Bone marrow (tissue), 2 donors: ENCODE measurements around the gene SLX4IP.
A peak's percentile ranks its signal among the peaks of the same experiment; 100 is the strongest.

Experiments used
- DNase-seq, 2 donors: peaks; one replicate each; lab custom pipeline; 2025; lab: John Stamatoyannopoulos, UW

SLX4IP gene

DNA sequence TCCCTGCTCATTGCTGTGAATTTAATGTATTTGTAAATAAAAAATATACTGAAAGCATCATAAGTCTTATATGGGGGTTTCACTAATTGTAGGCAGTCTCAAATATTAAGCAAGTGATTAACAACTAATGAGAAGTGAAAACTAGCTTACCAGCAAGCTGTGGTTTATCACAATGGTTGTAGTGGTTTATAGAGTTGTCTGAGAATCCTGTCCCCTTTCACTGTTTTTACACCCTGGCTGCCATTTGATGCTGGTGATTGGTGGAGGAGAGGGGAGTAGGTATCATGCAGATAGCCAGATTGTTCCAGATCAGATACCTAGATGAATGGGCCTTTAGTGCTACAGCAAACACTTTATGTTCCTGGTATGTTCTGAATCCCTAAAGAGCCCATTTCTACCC, 7.1 kb upstream of the SLX4IP start:
- DNase-seq: no peak

DNA sequence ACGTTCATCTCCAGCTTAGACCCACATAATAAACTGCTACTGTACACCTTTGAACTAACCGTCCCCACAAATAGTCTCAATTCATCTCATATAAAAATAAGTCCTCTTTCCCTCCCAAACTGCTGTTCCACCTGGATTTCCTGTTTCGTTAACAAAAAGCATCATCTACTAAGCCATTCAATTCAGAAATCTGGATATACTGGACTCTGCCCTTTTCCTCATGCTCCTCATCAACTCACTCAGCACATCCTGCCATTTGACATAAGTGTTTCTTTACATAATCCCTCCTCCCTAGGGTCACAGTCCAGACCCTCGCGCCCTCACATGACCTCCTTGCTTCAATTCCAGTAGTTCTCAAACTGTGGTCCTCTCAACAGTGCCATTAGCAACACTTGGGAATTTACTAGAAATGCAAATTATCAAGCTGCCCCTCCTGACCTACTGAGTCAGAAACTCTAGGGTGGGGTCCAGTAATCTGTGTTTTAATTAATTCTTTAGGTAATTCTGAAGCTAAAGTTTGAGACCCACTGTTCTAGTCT, 5.6 kb upstream of the SLX4IP start:
- DNase-seq: no peak

DNA sequence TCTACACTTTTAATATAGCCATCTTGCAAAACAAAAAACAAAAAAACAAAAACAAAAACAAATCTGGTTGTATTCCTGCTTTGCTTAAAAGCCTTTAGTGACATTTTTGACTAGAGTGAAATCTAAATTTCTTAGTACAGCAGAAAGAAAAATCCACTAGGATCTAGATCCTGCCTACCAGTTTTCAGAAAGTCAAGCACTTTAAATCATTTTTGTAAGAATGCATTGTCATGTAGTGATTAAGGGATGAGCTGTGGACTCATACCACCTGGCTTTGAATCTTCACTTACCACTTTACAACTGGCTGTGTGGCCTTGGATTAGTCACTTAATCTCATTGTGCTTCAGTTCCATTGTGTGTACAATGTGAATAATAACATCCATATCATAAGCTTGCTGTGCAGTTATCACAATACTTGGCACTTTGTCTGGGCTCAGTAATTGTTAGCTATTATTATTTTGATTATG, 5.1 kb upstream of the SLX4IP start:
- no peak for DNase-seq

- no peak for DNase-seq
Measured at GRCh38 chr20:10430704-10431103, 4.4 kb upstream of the SLX4IP start.

DNA sequence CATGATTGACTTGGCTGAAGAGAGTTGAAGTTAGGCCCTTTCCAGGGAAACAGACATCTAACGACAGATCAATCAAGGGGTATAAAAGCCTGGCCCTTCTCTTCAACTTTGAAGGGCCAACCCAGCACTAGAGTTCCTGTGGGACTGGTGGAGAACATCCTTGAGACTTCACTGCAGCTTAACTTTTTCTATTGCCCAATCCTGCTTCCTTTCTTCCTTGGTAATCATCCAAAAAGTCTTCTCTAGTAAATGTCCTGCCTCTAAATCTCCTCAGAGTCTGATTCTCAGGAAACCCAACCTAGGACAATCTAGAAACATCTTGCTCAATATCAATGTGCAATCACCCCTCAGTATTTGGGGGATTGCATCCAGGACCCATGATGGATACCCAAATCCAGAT, 3.0 kb upstream of the SLX4IP start:
- no peak for DNase-seq

DNA sequence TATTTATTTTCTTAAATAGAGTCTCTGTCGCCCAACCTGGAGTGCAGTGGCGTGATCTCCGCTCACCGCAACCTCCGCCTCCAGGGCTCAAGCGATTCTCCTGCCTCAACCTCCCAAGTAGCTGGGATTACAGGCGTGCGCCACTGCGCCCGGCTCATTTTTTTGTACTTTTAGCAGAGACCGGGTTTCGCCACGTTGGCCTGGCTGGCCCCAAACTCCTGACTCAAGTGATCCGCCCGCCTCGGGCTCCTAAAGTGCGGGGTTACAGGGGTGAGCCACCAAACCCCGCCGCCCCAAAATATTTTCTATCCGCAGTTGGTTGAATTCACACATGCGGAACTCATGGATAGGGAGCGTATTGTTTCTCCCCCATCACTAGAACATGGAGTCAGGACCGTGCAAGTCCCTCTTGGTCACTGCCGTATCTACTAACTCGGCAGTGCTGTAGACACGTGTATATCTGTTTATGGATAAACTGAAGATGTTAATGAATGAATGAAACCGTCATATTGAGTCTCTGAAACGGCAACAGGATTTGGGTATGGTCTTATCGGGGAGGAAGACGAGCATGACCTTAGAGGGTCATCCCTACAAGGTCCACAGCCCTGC, 2.0 kb upstream of the SLX4IP start:
- DNase-seq: no peak

DNA sequence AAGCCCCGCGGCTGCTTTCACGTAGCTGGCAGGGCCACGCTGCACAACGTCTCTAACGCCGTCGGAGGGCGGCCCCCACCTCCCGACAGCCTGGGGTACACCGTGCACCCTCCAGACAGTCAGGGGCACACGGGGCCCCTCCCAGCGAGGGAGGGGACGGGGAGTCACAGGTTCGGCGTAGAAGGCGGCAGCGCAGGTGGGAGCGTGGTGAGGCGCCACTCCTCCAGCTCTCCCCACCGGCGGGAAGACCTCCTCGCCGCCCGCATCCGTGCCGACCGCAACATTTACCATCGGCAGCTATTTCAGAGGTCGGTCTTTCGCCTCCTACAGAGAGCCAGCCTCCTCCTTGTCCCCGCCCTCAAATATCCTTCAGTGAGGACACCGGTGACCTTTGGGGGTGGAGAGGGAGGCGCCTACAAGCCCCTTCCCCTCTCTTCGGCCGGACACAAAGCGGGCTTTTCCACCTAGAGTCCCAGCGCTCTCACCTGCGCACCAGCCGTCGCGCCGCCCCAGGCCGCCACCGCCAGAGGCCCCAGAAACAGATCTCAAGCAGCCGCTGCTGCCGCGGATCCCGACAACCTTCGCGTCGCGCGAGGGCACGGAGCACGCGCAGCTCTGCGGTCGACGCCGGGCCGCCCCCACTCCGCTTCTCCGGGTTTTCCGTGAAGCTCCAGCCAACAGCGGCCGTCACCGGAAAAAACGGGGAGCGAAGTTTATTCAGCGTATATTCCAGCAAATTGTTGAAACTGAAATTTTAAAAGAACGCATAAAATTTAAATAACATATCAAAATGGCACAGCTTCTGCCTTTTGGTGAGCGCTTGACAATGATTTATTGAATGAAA, 1.3 kb upstream of the SLX4IP start, which contains the start of gene MKKS:
TSS of gene MKKS (minus strand) at position 600 of the 844 bp plus-strand sequence. CDS start 20,708 bp downstream, outside the sequence.
- peak; percentile 71 to 87 for DNase-seq

DNA sequence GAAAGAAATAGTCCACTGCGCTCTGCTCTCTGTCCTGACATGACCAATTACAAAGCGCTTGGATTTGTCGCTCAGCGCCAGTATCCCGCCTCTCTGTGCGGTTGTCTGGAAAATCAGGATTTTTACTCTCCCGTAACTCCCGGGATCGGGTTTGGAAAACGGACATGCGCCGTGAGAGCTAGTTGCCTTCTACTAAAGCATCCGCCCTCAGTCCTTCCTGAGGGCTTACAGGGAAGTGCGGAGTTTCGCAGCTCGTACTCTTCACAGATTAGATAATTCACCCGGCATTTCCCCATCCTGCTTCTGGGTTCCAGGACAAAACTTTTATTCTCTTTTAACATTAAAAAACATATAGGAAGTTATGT, 656 bp upstream of the SLX4IP start:
- peak; percentile 53 to 93 for DNase-seq

GRCh38 chr20:10436053-10436699, 1.1 kb downstream of the SLX4IP start:
- no peak for DNase-seq

DNA sequence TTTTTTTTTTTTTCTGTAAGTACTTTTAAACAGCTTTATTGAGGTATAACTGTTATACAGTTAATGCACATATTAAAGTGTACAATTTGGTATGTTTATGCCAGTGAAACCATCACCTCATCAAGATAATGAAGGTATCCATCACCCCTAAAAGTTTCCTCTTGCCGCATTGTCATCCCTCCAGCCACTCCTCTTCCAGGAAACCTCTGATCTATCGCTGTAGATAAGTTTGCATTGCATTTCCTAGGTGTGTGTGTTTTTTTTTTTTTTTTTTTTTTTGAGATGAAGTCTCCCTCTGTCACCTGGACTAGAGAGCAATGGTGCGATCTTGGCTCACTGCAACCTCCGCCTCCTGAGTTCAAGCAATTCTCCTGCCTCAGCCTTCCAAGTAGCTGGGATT, 3.1 kb downstream of the SLX4IP start:
- DNase-seq: no peak

DNA sequence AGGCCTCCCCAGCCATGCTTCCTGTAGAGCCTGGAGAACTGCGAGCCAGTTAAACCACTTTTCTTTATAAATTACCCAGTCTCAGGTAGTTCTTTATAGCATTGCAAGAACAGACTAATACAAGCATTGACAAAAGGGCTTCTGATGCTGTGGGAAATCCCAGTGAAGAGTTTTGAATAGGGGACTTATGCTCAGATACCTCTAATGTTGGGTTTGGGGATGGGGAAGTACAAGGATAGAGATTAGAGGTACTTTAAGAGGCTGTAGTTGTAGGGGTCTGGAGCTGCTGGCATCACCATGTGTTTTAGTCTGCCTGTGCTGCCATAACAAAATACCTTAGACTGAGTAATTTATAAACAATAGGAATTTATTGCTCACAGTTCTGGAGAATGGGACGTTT, 8.8 kb downstream of the SLX4IP start:
- DNase-seq: no peak

DNA sequence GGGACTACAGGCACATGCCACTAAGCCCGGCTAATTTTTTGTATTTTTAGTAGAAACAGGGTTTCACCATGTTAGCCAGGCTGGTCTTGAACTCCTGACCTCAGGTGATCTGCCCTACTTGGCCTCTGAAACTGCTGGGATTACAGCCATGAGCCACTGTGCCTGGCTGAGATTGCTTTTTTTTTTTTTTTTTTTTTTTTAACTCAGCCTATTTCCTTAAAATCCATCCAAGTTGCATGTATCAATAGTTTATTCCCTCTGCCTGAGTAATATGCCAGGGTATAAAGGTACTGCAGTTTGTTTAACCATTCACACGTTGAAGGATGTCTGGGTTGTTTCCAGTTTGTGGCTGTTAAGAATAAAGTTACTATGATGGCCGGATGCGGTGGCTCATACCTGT, 10.7 kb downstream of the SLX4IP start:
- no peak for DNase-seq

GRCh38 chr20:10447028-10447427, 11.9 kb downstream of the SLX4IP start:
- peak in 1 of 2 donors; percentile 69 for DNase-seq

DNA sequence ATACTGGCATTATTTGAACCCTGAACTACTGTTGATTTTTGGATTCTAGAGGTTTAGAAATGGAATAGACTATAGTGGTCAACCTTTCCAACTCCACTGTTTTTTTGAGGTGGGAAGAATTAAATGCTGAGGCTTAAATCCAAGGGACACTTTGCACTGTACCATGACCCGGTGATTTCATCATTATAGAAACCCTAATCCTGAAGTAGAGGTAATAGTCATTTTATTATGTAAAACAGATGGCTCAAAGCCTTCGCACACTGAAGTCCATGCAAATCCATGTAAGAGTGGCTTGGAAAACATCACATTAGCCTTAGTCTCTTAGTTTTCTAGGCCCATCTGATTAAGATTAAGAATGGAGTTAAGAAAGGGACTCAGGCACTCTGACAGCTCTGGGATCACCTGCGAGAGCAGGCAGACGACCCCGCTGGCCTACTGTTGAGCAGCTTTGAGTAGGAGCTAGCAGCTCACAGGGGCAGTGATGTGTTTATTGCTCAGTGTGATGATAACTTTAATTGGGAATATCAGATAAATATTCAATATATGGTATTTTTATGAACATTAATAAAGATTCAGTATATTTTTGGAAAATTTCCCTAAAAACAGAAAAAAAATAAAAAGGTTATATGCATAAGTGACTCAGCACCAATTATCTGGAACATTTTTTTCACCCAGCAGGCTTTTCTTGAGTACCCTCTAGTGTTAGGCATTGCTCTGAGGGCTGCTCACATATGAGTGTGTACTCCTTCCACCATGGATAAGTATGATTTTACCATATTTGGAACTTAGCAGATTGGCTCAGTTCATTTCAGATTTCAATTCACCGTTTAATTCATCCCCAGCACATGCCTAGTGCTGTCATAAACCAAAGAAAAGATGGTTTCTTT, 13.4 kb downstream of the SLX4IP start:
- DNase-seq: no peak

DNA sequence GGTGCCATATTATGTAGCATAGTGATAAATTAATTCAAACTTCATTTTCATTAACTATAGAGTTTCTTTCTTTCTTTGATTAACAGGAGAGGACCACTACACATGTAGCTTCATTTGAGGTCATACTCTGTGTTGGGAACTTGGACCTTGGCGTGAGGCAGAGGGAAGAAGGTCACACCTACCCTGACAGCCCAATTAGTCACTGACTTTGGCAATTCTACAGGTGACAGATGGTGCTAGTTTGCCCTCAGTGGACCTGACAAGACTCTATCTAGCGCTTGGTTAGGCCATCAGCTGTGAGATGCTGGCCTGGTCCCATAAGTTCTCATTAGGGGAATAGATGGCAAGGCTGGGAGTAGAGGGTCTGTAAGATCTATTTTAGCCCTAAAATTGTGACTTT, 14.2 kb downstream of the SLX4IP start:
- DNase-seq: no peak

- peak in 1 of 2 donors; percentile 91 for DNase-seq
Measured at GRCh38 chr20:10453241-10453640, 18.1 kb downstream of the SLX4IP start.

DNA sequence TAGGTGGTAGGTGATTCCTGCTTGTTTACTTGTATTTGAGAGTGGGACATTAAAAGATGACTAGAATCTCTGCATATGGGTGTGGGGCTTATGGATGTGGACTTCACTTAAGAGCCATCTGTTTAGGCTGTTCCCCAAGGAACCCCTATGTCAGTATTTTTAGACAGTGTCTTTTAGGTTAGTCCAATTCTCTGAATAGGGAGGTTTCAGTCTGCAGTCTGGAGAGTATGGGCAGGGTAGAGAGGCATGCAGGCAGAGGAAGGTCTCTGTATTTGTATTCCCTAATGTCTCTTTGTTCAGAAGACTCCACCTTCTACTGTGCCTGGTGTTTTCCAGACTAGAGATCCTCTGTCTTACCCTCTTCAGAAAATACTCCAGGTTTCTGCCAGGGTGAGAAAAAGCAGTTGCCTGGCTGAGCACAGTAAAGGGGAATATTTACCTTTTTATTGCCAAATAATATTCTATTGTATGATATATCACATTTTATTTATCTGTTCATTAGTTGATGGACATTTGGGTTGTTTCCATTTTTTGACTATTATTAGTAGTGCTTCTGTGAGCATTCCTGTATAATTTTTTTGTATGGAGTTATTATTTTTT, 19.1 kb downstream of the SLX4IP start:
- no peak for DNase-seq

GRCh38 chr20:10461495-10461894, 26.4 kb downstream of the SLX4IP start:
- DNase-seq: no peak

DNA sequence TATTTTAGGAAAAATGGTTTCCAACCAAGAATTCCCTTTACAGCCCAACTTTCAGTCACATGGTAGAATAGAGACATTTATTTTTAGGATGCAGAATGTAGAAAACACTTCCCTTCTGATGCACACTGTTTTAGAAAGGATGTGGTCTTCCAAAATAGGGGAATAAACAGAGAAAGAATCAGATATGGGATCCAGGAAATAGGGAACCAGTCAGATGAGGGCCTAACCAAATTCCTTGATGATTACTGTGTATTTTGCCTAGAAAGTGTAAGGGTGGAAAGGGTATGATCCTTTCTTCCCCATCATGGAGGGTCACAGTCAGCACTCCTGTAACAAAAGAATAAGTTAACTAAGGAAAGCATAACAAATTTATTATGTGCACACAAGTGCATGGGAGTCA, 27.4 kb downstream of the SLX4IP start:
- DNase-seq: no peak

GRCh38 chr20:10463622-10464021, 28.5 kb downstream of the SLX4IP start:
- no peak for DNase-seq

- no peak for DNase-seq
Measured at GRCh38 chr20:10465135-10465534, 30.0 kb downstream of the SLX4IP start.
